Activated T-cell treated with anti-CD3 and anti-CD28 coated beads, Interleukin-2, amount 50 U/mL, for 24 hours (primary cell): ENCODE results near the gene CD34.

Experiments
- DNase-seq: peaks from one replicate; pipeline ENCODE4 v3.0.0-alpha.2; 2020
- H3K27ac Mint-ChIP-seq: 2 replicates; pipeline ENCODE4 v1.8.0; 2020; ENCODE audit warnings: mild to moderate bottlenecking, mixed read lengths
- H3K27me3 Mint-ChIP-seq: 2 replicates; pipeline ENCODE4 v1.8.0; 2020; ENCODE audit warnings: mixed read lengths
- H3K36me3 Mint-ChIP-seq: 2 replicates; pipeline ENCODE4 v1.8.0; 2020; ENCODE audit warnings: low read depth, mixed read lengths
- H3K4me1 Mint-ChIP-seq: 2 replicates; pipeline ENCODE4 v1.8.0; 2020; ENCODE audit warnings: low read depth, mixed read lengths
- H3K4me3 Mint-ChIP-seq: 2 replicates; pipeline ENCODE4 v1.8.0; 2020; ENCODE audit warnings: mild to moderate bottlenecking, moderate library complexity, mixed read lengths
- H3K9me3 Mint-ChIP-seq: 2 replicates; pipeline ENCODE4 v1.8.0; 2020; ENCODE audit warnings: mixed read lengths

Gene CD34

GRCh38 chr1:207838156-207839082 is 72.5 kb downstream of the CD34 start:
- peaks cover 41% of the 10 kb centered on the region for H3K36me3 Mint-ChIP-seq
- no peaks in the 10 kb centered on the region for H3K9me3 Mint-ChIP-seq
- H3K4me1 Mint-ChIP-seq, result peaks cover 82% of the 10 kb centered on the region
- peak overlapping the region; percentile 70 for H3K27ac Mint-ChIP-seq
- no peak overlapping the region for H3K4me3 Mint-ChIP-seq
- no peak for DNase-seq
- H3K27me3 Mint-ChIP-seq, result no peaks in the 10 kb centered on the region

DNA sequence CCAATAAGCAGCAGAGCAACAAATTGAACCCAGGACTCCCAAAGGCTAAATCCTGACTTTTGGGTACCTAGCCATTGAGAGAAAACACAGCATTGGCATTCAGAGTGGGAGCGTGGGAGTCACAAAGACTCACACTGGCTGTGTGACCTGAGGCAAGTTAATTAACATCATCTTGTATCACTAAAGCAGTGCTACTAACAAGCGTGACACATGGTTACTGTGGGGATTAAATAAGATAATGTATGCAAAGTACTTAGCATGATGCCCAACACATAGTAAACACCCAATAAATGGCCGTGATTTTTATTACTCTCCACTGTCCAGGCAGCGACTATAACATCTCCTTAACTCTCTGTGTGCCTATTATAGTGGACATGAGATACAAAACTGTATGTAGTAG is 73.3 kb downstream of the CD34 start:
- H3K4me3 Mint-ChIP-seq, result no peak overlapping the region
- DNase-seq, result no peak

DNA sequence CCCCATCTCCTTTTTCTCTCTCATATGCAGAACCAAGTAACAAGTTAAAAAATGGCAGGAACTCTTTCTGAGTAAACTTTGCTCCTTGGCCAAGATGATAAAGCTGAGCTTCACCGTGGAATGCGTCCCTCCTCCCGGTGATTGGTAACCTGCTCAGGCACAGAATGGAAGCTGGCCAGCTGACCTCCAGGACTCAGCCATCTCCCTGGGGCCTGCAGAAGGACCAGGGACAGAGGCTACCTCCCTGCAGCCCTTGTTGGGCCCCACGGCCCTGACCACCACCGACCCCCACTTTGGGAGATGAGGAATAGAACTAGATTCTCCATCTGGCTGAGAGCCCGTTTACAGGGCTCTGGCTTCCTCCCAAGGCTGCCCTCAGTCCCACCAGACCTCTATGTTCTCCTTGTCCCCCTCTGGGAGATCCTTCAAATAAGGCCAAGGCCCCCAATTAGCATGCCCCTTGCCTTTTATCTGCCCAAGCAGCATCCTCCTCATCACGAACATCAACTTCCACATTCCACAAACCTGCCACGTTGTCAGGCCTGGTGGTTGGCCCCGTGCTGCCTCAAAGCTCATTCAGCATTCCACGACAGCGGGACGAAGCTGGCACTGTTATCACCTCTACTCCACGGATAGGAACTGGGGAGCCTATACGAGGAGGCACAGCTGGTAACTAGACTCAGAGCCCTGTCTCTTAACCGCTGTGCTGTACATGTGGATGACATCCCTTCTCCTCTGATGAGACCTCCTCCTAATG is 74.2 kb downstream of the CD34 start:
- H3K36me3 Mint-ChIP-seq, result peaks cover 34% of the 10 kb centered on the region

More for the DNA sequence above, 73.3 kb downstream of the CD34 start:
- Mint-ChIP-seq H3K27me3 (no peaks in the 10 kb centered on the region), H3K27ac (peak overlapping the region; percentile 42), H3K4me1 (peaks cover 85% of the 10 kb centered on the region), H3K36me3 (peaks cover 40% of the 10 kb centered on the region), H3K9me3 (no peaks in the 10 kb centered on the region)

DNA sequence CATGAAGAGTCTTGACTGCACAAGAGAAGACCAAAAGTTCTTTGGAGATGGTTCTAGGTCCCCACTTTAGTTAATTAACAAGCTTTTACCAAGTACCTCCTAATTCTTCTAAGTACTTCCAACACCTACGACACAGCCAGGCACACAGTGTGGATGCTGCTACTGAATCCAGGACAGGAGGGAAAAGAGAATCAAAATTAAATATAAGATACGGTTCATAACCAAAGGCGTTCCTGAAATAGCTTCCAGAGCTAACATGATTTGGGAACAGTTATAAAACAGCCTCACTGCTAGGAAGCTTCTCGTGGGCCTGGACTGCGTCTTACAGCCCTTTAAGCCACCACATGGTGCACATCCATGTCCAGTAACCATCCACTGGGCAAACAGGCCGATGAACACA is 75.0 kb downstream of the CD34 start:
- no peak for DNase-seq
- peak overlapping the region; percentile 35 for H3K27ac Mint-ChIP-seq
- no peaks in the 10 kb centered on the region for H3K9me3 Mint-ChIP-seq
- no peak overlapping the region for H3K4me3 Mint-ChIP-seq
- peaks cover 33% of the 10 kb centered on the region for H3K36me3 Mint-ChIP-seq
- H3K27me3 Mint-ChIP-seq, result no peaks in the 10 kb centered on the region
- peaks cover 93% of the 10 kb centered on the region for H3K4me1 Mint-ChIP-seq

More for the DNA sequence above, 74.2 kb downstream of the CD34 start:
- no peaks in the 10 kb centered on the region for H3K9me3 Mint-ChIP-seq
- H3K4me1 Mint-ChIP-seq, result peaks cover 87% of the 10 kb centered on the region
- H3K4me3 Mint-ChIP-seq, result no peak overlapping the region
- H3K27ac Mint-ChIP-seq, result peak overlapping the region; percentile 29
- no peak for DNase-seq
- H3K27me3 Mint-ChIP-seq, result no peaks in the 10 kb centered on the region

DNA sequence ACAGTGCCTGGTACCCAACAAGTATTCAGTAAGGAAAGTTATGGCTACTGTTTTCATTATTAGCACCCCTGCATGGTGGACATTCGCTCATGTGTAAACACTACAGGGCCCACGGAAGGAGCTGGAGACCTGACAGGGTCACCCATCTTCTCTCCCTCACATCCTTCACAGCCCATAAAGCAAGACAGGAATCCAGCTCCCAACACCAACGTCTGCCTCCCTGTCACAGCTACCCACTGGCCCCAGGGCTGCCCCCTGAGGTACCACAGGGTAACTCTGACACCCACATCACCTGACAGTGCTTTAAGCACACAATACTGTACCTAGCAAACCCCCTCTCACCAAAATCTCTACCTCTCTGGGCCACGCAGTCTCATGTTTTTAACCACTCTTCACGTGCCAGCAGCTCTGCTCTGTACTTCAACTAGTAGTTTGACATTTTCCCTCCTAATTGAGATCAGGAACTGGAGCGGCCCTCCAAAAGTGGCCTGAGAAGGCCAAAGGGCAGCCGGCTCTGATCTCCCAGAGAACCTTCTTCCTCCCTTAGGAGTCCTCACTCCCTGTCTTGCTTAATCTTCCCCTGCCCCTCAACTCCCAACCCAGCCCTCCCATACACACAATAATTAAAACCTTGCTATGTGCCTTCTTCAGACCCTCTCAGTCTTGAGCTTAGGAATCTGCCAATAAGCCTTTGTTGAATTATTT is 76.8 kb downstream of the CD34 start:
- Mint-ChIP-seq H3K27me3 (no peaks in the 10 kb centered on the region), H3K4me1 (peaks cover 99% of the 10 kb centered on the region), H3K27ac (peak overlapping the region; percentile 38), H3K4me3 (no peak overlapping the region), H3K9me3 (no peaks in the 10 kb centered on the region), H3K36me3 (peaks cover 33% of the 10 kb centered on the region)
- no peak for DNase-seq

GRCh38 chr1:207833381-207833780 is 77.5 kb downstream of the CD34 start:
- Mint-ChIP-seq H3K9me3 (no peaks in the 10 kb centered on the region), H3K27ac (peak overlapping the region; percentile 66)
- DNase-seq, result no peak

DNA sequence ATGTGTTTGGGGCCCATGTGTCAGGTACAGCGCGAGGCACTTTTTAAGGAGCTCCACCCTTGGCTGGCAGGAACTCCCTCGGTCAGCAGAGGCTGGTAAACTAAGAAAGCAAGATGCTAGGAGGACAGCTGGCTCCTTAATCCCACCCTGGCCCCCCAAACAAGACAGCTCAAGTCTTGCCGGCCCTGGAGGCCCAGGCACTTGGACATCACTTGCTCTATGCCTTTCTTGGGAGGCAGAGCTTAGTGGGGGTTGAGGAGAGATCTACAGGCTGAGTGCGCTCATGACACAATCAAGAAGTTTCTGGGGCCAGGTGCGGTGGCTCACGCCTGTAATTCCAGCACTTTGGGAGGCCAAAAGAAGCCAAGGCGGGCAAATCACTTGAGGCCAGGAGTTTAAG is 78.1 kb downstream of the CD34 start:
- Mint-ChIP-seq H3K27me3 (no peaks in the 10 kb centered on the region), H3K9me3 (no peaks in the 10 kb centered on the region), H3K36me3 (peaks cover 26% of the 10 kb centered on the region), H3K4me3 (peak overlapping the region; percentile 68), H3K27ac (peak overlapping the region; percentile 97), H3K4me1 (peaks cover 99% of the 10 kb centered on the region)
- no peak for DNase-seq

More at GRCh38 chr1:207833381-207833780, 77.5 kb downstream of the CD34 start:
- Mint-ChIP-seq H3K36me3 (peaks cover 28% of the 10 kb centered on the region), H3K4me3 (no peak overlapping the region), H3K4me1 (peaks cover 99% of the 10 kb centered on the region), H3K27me3 (no peaks in the 10 kb centered on the region)

- Mint-ChIP-seq H3K9me3 (no peaks in the 10 kb centered on the region), H3K4me3 (peak overlapping the region; percentile 68), H3K27ac (peak overlapping the region; percentile 97), H3K27me3 (no peaks in the 10 kb centered on the region), H3K36me3 (peaks cover 22% of the 10 kb centered on the region), H3K4me1 (peaks cover 99% of the 10 kb centered on the region)
- DNase-seq, result peak; percentile 70
Measured at GRCh38 chr1:207831517-207832327, 79.2 kb downstream of the CD34 start.
